ENCODE results near the gene NHLRC1. TPM values are rescaled to one million over a fixed set of nuclear protein-coding genes. Genes with fewer than 3 reads are reported as not detected.

The NHLRC1 gene
- total and polyA plus RNA-seq, 2 of the 8 experiments (the other 6 are each of a cell fraction or from before 2014, with no cell fraction given), result 0.57 to 0.58 TPM

DNA sequence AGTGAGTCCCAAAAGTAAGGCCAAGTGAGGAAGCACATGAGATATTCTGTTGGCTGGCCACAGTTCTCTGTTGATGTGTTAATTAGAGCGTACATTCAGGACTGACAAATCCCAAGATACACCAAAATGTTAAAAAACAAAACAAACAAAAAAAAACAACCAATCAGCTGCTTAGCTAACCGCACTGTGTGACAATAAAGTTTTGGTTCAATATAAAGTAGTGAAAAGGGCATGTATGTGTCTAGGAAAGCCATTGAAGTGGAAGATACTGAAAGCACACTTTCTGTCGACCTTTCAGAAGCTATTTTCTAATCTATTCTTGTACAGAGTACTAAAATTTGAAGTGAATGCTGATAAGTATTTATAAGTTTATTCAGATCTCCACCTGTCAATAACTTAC, 26.1 kb downstream of the NHLRC1 start:
- Histone ChIP-seq H2AK5ac (ENCODE audit: low read depth, low read length) (no peak overlapping the region), H3K36me3 (ENCODE audit: control insufficient read depth in 2 of 4, insufficient read depth in 4 of 4, low read length in 3 of 4) (no peaks in the 10 kb centered on the region), H3K4ac (replicated peaks; ENCODE audit: insufficient read length, low read depth, low read length) (no peak overlapping the region), H3K79me1 (ENCODE audit: low read depth, low read length) (no peaks in the 10 kb centered on the region), H4K5ac (ENCODE audit: insufficient read length, low read depth, low read length) (no peak overlapping the region), H3K4me3 (ENCODE audit: extremely low read depth in 1 of 4, insufficient read depth in 2 of 4, low read depth in 3 of 4, low read length in 4 of 4) (no peak overlapping the region), H2BK120ac (replicated peaks; ENCODE audit: low read depth, low read length) (no peak overlapping the region), H3K23ac (ENCODE audit: insufficient read length) (no peak overlapping the region), H3K56ac (replicated peaks; ENCODE audit: insufficient read length, low read depth, low read length) (no peak overlapping the region), H2BK5ac (ENCODE audit: low read depth, low read length) (no peak overlapping the region), H2BK15ac (ENCODE audit: low read length) (no peak overlapping the region), H2BK20ac (ENCODE audit: low read length) (no peak overlapping the region), H3K18ac (ENCODE audit: extremely low read depth, low read length) (no peak overlapping the region), H4K91ac (replicated peaks; ENCODE audit: insufficient read length, low read length) (no peak overlapping the region), H3K14ac (ENCODE audit: insufficient read length) (no peak overlapping the region), H3K79me2 (ENCODE audit: control insufficient read depth in 1 of 2, insufficient read depth in 2 of 2, low read length in 2 of 2) (no peaks in the 10 kb centered on the region), H4K20me1 (replicated peaks in 1 of 2; ENCODE audit: control insufficient read depth in 1 of 2, insufficient read depth in 2 of 2, low read length in 2 of 2) (no peaks in the 10 kb centered on the region), H3K27me3 (replicated peaks in 1 of 4; ENCODE audit: control insufficient read depth in 3 of 4, extremely low read depth in 1 of 4, insufficient read depth in 3 of 4, low read length in 3 of 4) (no peaks in the 10 kb centered on the region), H4K8ac (ENCODE audit: extremely low read depth, insufficient read depth, low read length) (no peak overlapping the region), H3K4me2 (ENCODE audit: insufficient read depth in 1 of 2, low read depth in 2 of 2, low read length in 2 of 2) (no peak overlapping the region), H3K9me3 (ENCODE audit: insufficient read depth in 2 of 2, low read depth in 1 of 2, low read length in 1 of 2) (no peaks in the 10 kb centered on the region), H2BK12ac (ENCODE audit: low read depth, low read length) (no peak overlapping the region), H3K27ac (ENCODE audit: low read depth, low read length) (no peak overlapping the region), H3K23me2 (ENCODE audit: low read depth, low read length) (no peaks in the 10 kb centered on the region), H2AFZ (ENCODE audit: low read length) (no peak overlapping the region), H3K4me1 (replicated peaks in 1 of 4; ENCODE audit: control insufficient read depth in 3 of 4, insufficient read depth in 4 of 4, low read length in 3 of 4) (no peaks in the 10 kb centered on the region), H3K9ac (replicated peaks in 1 of 4; ENCODE audit: extremely low read depth in 1 of 4, low read depth in 3 of 4, low read length in 3 of 4) (no peak overlapping the region)
- ChIA-PET POLR2A (ENCODE audit: partially characterized antibody) (interaction anchor here (0.7 kb wide), 1 partner anchor 358 kb away, joined by 3 read pairs; no protein-coding TSS in a partner anchor), CTCF (ENCODE audit: partially characterized antibody) (interaction anchor here (1.0 to 1.2 kb wide), 2 partner anchors 12 to 21 kb away, joined by 3 read pairs; no protein-coding TSS in a partner anchor)
- FAIRE-seq (no peak), DNase-seq (ENCODE audit: low read depth in 1 of 2, low spot score in 2 of 2) (no peak)
- 86% methylated on average over 3 of the region's 3 CpGs; no CpG with 5 or more reads in 1 of the 2 experiments for WGBS, 2 experiments (ENCODE audit: extremely low coverage in 1 of 2, insufficient coverage in 1 of 2, insufficient read length in 1 of 2, insufficient replicate concordance in 2 of 2, low coverage in 1 of 2, low lambda C conversion rate in 2 of 2, missing lambda C conversion rate in 1 of 2)
- TF ChIP-seq PHF8 (conservative IDR thresholded peaks at IDR 0.05; ENCODE audit: low read depth, low read length), result no peak
- no peak for TF ChIP-seq RAD21 (IDR thresholded peaks at IDR 0.05 in 1 of 2, conservative IDR thresholded peaks at IDR 0.05 in 1 of 2; ENCODE audit: low read depth in 2 of 2, low read length in 2 of 2)
- no peak for TF ChIP-seq RXRA (IDR thresholded peaks at IDR 0.05; ENCODE audit: insufficient read depth, low read depth, low read length)
- no peak for TF ChIP-seq BRCA1 (IDR thresholded peaks at IDR 0.05; ENCODE audit: low read depth, low read length)
- no peak for TF ChIP-seq CHD2 (IDR thresholded peaks at IDR 0.05; ENCODE audit: low read length)
- TF ChIP-seq TAF1 (IDR thresholded peaks at IDR 0.05; ENCODE audit: low read depth, low read length), result no peak
- TF ChIP-seq GTF2F1 (IDR thresholded peaks at IDR 0.05; ENCODE audit: borderline replicate concordance, low read depth, low read length), result no peak
- TF ChIP-seq CHD1 (IDR thresholded peaks at IDR 0.05; ENCODE audit: low read depth, low read length), result no peak
- no peak for TF ChIP-seq SP2 (IDR thresholded peaks at IDR 0.05; ENCODE audit: low read length)
- no peak for TF ChIP-seq HDAC2 (IDR thresholded peaks at IDR 0.05; ENCODE audit: borderline replicate concordance in 1 of 2, low read depth in 2 of 2, low read length in 2 of 2)
